AG04450 (cell line): Measurements from ENCODE around the gene CBFB. TPM values are rescaled to one million over a fixed set of nuclear protein-coding genes. Genes with fewer than 3 reads are reported as not detected.
A peak's percentile ranks its signal among the peaks of the same experiment; 100 is the strongest.

Experiments
- CTCF ChIA-PET: fragments of 300-600, 350-600 bp; formaldehyde crosslinking; extraction: SDS; loops from one replicate; lab custom pipeline; 2022; ENCODE audit warnings: antibody characterized with exemption, inconsistent platforms; lab: Charles Lee
- POLR2A ChIA-PET: fragments of 350-600 bp; formaldehyde crosslinking; extraction: SDS; loops from one replicate; lab custom pipeline; 2021; ENCODE audit warnings: antibody characterized with exemption, inconsistent platforms; lab: Yijun Ruan, JAX
- DNase-seq: peaks from one replicate; pipeline ENCODE4 v3.0.0-alpha.2; 2011; ENCODE audit warnings: low read depth, low spot score
- H3K27ac ChIP-seq: one replicate; pipeline ENCODE4 v1.5.1; 2012; ENCODE audit warnings: low read depth, low read length, control low read depth
- H3K27me3 ChIP-seq: one replicate; pipeline ENCODE4 v1.6.0; 2012; ENCODE audit warnings: low read length; ENCODE audit not compliant: control insufficient read depth, insufficient read depth
- H3K4me3 ChIP-seq: 2 replicates; pipeline ENCODE4 v1.5.1; 2011; ENCODE audit warnings: mild to moderate bottlenecking, low read depth, low read length, control low read depth
- H3K9me3 ChIP-seq: 2 replicates; pipeline ENCODE4 v1.5.1; 2012; ENCODE audit warnings: low read length; ENCODE audit not compliant: control insufficient read depth, insufficient read depth
- CTCF ChIP-seq: IDR thresholded peaks from 2 replicates; pipeline ENCODE4 v1.5.1; 2011; ENCODE audit warnings: low read depth, low read length, control low read depth, inconsistent platforms
- polyA plus RNA-seq: library from polyadenylated mRNA; depleted of rRNA; stranded (reverse); fragments of >200 nt; gene quantifications from 2 replicates; pipeline ENCODE4 v1.2.3, GENCODE V29; 2011

CBFB gene
- polyA plus RNA-seq, 1 experiment = 46.1 TPM

GRCh38 chr16:67055712-67056487 lies 27.0 kb downstream of the CBFB start:
- Histone ChIP-seq H3K9me3 (peaks cover 3% of the 10 kb centered on the region; the same call in 1 of the 2 replicates), H3K4me3 (no peak overlapping the region), H3K27ac (peak overlapping the region; percentile 52), H3K27me3 (no peaks in the 10 kb centered on the region)
- peak; percentile 81 for DNase-seq
- ChIA-PET POLR2A (interaction anchor here (0.7 to 1.0 kb wide), 3 partner anchors 26 to 40 kb away, joined by 3 to 5 read pairs (median 4); no protein-coding TSS in a partner anchor), CTCF (interaction anchor here (1.1 kb wide), 1 partner anchor 38 kb away, joined by 3 read pairs; no protein-coding TSS in a partner anchor)
- no peak for TF ChIP-seq CTCF

- ChIA-PET POLR2A (no interaction called here), CTCF (no interaction called here)
- Histone ChIP-seq H3K9me3 (0 out of 2 replicates have a peak, but pooled peaks cover under 1% of the 10 kb centered on the region), H3K4me3 (no peak overlapping the region), H3K27me3 (no peaks in the 10 kb centered on the region), H3K27ac (no peak overlapping the region)
- no peak for DNase-seq
- TF ChIP-seq CTCF = no peak
Observed at GRCh38 chr16:67063008-67063407, 34.1 kb downstream of the CBFB start.

GRCh38 chr16:67068212-67068753 lies 39.3 kb downstream of the CBFB start:
- H3K9me3 ChIP-seq = 0 out of 2 replicates have a peak, but pooled peaks cover 3% of the 10 kb centered on the region
- DNase-seq = no peak
- no peak overlapping the region for H3K27ac ChIP-seq
- ChIA-PET CTCF (interaction anchor here (0.5 to 1.4 kb wide), 3 partner anchors 50 to 107 kb away, joined by 3 to 4 read pairs (median 4); partner anchors contain the start of gene CES3), POLR2A (no interaction called here)
- TF ChIP-seq CTCF = no peak
- H3K27me3 ChIP-seq = no peaks in the 10 kb centered on the region
- no peak overlapping the region for H3K4me3 ChIP-seq

- Histone ChIP-seq H3K9me3 (0 out of 2 replicates have a peak, but pooled peaks cover 3% of the 10 kb centered on the region), H3K4me3 (no peak overlapping the region), H3K27me3 (no peaks in the 10 kb centered on the region), H3K27ac (no peak overlapping the region)
- no peak for DNase-seq
- ChIA-PET CTCF (interaction anchor here (0.6 kb wide), 1 partner anchor 83 kb away, joined by 3 read pairs; no protein-coding TSS in a partner anchor), POLR2A (no interaction called here)
- no peak for TF ChIP-seq CTCF
Observed at GRCh38 chr16:67071476-67072048, 42.6 kb downstream of the CBFB start.
